ENCODE data around the gene SORCS2. TPM values are rescaled to one million over a fixed set of nuclear protein-coding genes. Genes with fewer than 3 reads are reported as not detected.

Gene SORCS2
- polyA plus RNA-seq, 1 of the 3 experiments (the other 2 are of a cell fraction): 1.6 TPM

DNA sequence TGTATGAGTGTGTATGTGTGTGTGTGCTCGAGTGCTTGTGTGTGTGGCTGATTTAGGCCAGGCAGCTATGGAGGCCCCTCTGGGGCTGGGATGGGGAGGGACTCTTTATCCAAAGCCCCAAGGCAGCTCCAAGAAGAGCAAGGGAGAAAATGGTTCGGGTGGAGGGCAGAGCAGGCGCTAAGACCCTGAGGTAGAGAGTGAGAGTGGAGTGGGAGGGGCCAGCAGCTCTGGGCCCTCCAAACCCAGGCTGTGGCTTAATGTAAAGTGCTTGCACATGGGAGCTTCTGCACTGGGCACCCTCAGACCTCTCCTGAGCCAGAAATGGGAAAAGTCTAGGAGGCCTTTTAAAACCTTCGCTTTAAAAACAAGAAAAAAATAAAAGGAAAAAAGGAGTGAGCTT, 475.9 kb downstream of the SORCS2 start:
- no peak overlapping the region for H3K9ac ChIP-seq
- no peaks in the 10 kb centered on the region for H4K20me1 ChIP-seq (ENCODE audit: insufficient read depth)
- 79% methylated on average over 4 of the region's 4 CpGs for WGBS (ENCODE audit: low lambda C conversion rate)
- POLR2A ChIA-PET: no interaction called here
- no peaks in the 10 kb centered on the region for H3K9me2 ChIP-seq
- CTCF ChIA-PET: interaction anchor here (0.9 to 1.8 kb wide), 3 partner anchors 12 to 476 kb away, joined by 3 to 5 read pairs (median 4); no protein-coding TSS in a partner anchor
- H3K27ac ChIP-seq (ENCODE audit: low read depth in 2 of 2, low read length in 1 of 2): no peak overlapping the region
- no peaks in the 10 kb centered on the region for H3K36me3 ChIP-seq (replicated peaks in 1 of 2; ENCODE audit: control insufficient read depth in 1 of 2, insufficient read depth in 2 of 2, low read length in 1 of 2)
- H3F3A ChIP-seq (replicated peaks; ENCODE audit: insufficient read depth): no peaks in the 10 kb centered on the region
- no peak for TF ChIP-seq TEAD4 (IDR thresholded peaks at IDR 0.05; ENCODE audit: borderline replicate concordance, insufficient read depth)
- no peak for TF ChIP-seq FOSL2 (IDR thresholded peaks at IDR 0.05; ENCODE audit: borderline replicate concordance, low read depth)
- H3K79me2 ChIP-seq (ENCODE audit: insufficient read depth): no peaks in the 10 kb centered on the region
- H3K4me3 ChIP-seq (ENCODE audit: low read depth in 2 of 2, low read length in 1 of 2): no peak overlapping the region
- H3K4me2 ChIP-seq: no peak overlapping the region
- no peak for DNase-seq
- no peak overlapping the region for H2AFZ ChIP-seq (ENCODE audit: low read depth)
- H3K9me3 ChIP-seq: no peaks in the 10 kb centered on the region
- H3K4me1 ChIP-seq (ENCODE audit: control insufficient read depth in 1 of 2, insufficient read depth in 2 of 2, low read depth in 1 of 2, low read length in 1 of 2): peaks cover 0 to 5% of the 10 kb centered on the region in 2 experiments; a peak in 1 of 4 replicates
- no peaks in the 10 kb centered on the region for H3K27me3 ChIP-seq (ENCODE audit: insufficient read depth)

DNA sequence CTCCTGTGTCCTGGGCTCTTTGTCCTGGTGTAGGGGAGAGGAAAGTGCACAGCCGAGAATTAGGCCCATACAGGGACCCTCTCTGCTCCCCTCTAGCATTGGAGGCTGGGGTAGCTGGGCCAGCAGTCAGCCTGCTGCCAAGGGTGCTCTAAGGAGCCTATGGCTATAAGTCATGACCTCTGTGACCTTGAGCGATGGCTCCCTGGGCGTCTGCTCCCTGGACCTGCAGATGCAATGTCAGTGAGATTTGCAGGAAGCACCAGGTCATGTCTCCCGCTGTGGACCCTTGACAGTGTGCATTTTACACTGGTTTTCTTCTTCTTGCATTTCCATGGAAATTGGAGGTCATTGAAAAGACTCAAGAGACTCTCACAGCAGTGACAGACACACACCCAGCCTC, 476.5 kb downstream of the SORCS2 start:
- 100% methylated on average over 3 of the region's 4 CpGs for WGBS (ENCODE audit: low lambda C conversion rate)
- DNase-seq: no peak

More for the DNA sequence above, 476.5 kb downstream of the SORCS2 start:
- H3K9me3 ChIP-seq: no peaks in the 10 kb centered on the region
- no peak overlapping the region for H3K4me3 ChIP-seq (ENCODE audit: low read depth in 2 of 2, low read length in 1 of 2)
- H3F3A ChIP-seq (replicated peaks; ENCODE audit: insufficient read depth): no peaks in the 10 kb centered on the region
- H3K79me2 ChIP-seq (ENCODE audit: insufficient read depth): no peaks in the 10 kb centered on the region
- ChIA-PET CTCF (interaction anchor here (1.6 to 1.8 kb wide), 3 partner anchors 11 to 51 kb away, joined by 4 to 5 read pairs (median 5); no protein-coding TSS in a partner anchor), POLR2A (no interaction called here)
- no peak overlapping the region for H3K9ac ChIP-seq
- TF ChIP-seq FOXM1 (IDR thresholded peaks at IDR 0.05; ENCODE audit: low read depth) (no peak), TAF1 (IDR thresholded peaks at IDR 0.05; ENCODE audit: borderline replicate concordance, low read depth, low read length) (no peak), MXI1 (IDR thresholded peaks at IDR 0.05; ENCODE audit: low read depth, low read length) (no peak), JUND (IDR thresholded peaks at IDR 0.05) (no peak), GATA2 (CRISPR knock-in tag; IDR thresholded peaks at IDR 0.05) (no peak), EP300 (IDR thresholded peaks at IDR 0.05; ENCODE audit: borderline replicate concordance in 1 of 2, low read depth in 1 of 2, low read length in 1 of 2) (no peak), CHD2 (IDR thresholded peaks at IDR 0.05; ENCODE audit: low read length, partially characterized antibody) (no peak), SMC3 (IDR thresholded peaks at IDR 0.05; ENCODE audit: low read depth, low read length) (no peak), TEAD4 (IDR thresholded peaks at IDR 0.05; ENCODE audit: borderline replicate concordance, insufficient read depth) (no peak), MEF2A (IDR thresholded peaks at IDR 0.05; ENCODE audit: borderline replicate concordance, low read depth) (no peak), GABPA (IDR thresholded peaks at IDR 0.05; ENCODE audit: low read depth) (no peak), RCOR1 (IDR thresholded peaks at IDR 0.05; ENCODE audit: low read length) (no peak), ELF1 (IDR thresholded peaks at IDR 0.05) (no peak), FOXJ3 (CRISPR knock-in tag; IDR thresholded peaks at IDR 0.05) (no peak), NFIC (IDR thresholded peaks at IDR 0.05; ENCODE audit: borderline replicate concordance) (no peak)
- TF ChIP-seq, protein P1, sequence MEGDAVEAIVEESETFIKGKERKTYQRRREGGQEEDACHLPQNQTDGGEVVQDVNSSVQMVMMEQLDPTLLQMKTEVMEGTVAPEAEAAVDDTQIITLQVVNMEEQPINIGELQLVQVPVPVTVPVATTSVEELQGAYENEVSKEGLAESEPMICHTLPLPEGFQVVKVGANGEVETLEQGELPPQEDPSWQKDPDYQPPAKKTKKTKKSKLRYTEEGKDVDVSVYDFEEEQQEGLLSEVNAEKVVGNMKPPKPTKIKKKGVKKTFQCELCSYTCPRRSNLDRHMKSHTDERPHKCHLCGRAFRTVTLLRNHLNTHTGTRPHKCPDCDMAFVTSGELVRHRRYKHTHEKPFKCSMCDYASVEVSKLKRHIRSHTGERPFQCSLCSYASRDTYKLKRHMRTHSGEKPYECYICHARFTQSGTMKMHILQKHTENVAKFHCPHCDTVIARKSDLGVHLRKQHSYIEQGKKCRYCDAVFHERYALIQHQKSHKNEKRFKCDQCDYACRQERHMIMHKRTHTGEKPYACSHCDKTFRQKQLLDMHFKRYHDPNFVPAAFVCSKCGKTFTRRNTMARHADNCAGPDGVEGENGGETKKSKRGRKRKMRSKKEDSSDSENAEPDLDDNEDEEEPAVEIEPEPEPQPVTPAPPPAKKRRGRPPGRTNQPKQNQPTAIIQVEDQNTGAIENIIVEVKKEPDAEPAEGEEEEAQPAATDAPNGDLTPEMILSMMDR (IDR thresholded peaks at IDR 0.05): no peak
- TF ChIP-seq, protein P2, sequence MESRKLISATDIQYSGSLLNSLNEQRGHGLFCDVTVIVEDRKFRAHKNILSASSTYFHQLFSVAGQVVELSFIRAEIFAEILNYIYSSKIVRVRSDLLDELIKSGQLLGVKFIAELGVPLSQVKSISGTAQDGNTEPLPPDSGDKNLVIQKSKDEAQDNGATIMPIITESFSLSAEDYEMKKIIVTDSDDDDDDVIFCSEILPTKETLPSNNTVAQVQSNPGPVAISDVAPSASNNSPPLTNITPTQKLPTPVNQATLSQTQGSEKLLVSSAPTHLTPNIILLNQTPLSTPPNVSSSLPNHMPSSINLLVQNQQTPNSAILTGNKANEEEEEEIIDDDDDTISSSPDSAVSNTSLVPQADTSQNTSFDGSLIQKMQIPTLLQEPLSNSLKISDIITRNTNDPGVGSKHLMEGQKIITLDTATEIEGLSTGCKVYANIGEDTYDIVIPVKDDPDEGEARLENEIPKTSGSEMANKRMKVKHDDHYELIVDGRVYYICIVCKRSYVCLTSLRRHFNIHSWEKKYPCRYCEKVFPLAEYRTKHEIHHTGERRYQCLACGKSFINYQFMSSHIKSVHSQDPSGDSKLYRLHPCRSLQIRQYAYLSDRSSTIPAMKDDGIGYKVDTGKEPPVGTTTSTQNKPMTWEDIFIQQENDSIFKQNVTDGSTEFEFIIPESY (IDR thresholded peaks at IDR 0.05; ENCODE audit: borderline replicate concordance, low read depth): no peak
- TF ChIP-seq, protein P3, sequence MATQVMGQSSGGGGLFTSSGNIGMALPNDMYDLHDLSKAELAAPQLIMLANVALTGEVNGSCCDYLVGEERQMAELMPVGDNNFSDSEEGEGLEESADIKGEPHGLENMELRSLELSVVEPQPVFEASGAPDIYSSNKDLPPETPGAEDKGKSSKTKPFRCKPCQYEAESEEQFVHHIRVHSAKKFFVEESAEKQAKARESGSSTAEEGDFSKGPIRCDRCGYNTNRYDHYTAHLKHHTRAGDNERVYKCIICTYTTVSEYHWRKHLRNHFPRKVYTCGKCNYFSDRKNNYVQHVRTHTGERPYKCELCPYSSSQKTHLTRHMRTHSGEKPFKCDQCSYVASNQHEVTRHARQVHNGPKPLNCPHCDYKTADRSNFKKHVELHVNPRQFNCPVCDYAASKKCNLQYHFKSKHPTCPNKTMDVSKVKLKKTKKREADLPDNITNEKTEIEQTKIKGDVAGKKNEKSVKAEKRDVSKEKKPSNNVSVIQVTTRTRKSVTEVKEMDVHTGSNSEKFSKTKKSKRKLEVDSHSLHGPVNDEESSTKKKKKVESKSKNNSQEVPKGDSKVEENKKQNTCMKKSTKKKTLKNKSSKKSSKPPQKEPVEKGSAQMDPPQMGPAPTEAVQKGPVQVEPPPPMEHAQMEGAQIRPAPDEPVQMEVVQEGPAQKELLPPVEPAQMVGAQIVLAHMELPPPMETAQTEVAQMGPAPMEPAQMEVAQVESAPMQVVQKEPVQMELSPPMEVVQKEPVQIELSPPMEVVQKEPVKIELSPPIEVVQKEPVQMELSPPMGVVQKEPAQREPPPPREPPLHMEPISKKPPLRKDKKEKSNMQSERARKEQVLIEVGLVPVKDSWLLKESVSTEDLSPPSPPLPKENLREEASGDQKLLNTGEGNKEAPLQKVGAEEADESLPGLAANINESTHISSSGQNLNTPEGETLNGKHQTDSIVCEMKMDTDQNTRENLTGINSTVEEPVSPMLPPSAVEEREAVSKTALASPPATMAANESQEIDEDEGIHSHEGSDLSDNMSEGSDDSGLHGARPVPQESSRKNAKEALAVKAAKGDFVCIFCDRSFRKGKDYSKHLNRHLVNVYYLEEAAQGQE (IDR thresholded peaks at IDR 0.05; ENCODE audit: low read depth, low read length): no peak
- no peaks in the 10 kb centered on the region for H3K27me3 ChIP-seq (ENCODE audit: insufficient read depth)
- H2AFZ ChIP-seq (ENCODE audit: low read depth): no peak overlapping the region
- H3K4me1 ChIP-seq (ENCODE audit: control insufficient read depth in 1 of 2, insufficient read depth in 2 of 2, low read depth in 1 of 2, low read length in 1 of 2): peaks cover 0 to 5% of the 10 kb centered on the region in 2 experiments; a peak in 1 of 4 replicates
- no peak overlapping the region for H3K4me2 ChIP-seq
- no peaks in the 10 kb centered on the region for H4K20me1 ChIP-seq (ENCODE audit: insufficient read depth)
- no peaks in the 10 kb centered on the region for H3K9me2 ChIP-seq
- no peaks in the 10 kb centered on the region for H3K36me3 ChIP-seq (replicated peaks in 1 of 2; ENCODE audit: control insufficient read depth in 1 of 2, insufficient read depth in 2 of 2, low read length in 1 of 2)
- no peak overlapping the region for H3K27ac ChIP-seq (ENCODE audit: low read depth in 2 of 2, low read length in 1 of 2)

Data from SK-N-SH (cell line).